ENCODE measurements around the gene MACC1. TPM values are rescaled to one million over a fixed set of nuclear protein-coding genes. Genes with fewer than 3 reads are reported as not detected.

MACC1 gene
- total and polyA plus RNA-seq, 2 donors (not counting 3 experiments of a cell fraction or from before 2014, with no cell fraction given), result not detected

DNA sequence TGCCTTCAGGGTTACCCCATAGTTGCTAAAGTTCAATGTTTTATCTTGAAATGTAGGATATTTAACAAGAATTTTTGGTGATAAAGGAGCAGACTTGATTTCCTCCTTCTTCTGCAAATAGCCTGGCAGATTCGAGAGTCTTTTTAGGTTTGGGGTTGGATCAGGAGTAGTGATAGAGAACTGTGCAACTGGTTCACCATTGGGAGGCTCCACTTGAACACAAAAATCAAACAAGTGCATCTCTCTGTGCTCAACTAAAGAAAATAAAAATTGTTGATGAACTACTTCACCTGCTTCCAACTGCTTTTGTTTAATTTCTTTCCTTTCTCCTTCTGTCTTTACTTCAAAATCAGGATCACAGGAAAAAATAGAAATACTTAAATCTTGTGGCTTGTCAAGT, 58.5 kb downstream of the MACC1 start:
- TF ChIP-seq, protein P1, sequence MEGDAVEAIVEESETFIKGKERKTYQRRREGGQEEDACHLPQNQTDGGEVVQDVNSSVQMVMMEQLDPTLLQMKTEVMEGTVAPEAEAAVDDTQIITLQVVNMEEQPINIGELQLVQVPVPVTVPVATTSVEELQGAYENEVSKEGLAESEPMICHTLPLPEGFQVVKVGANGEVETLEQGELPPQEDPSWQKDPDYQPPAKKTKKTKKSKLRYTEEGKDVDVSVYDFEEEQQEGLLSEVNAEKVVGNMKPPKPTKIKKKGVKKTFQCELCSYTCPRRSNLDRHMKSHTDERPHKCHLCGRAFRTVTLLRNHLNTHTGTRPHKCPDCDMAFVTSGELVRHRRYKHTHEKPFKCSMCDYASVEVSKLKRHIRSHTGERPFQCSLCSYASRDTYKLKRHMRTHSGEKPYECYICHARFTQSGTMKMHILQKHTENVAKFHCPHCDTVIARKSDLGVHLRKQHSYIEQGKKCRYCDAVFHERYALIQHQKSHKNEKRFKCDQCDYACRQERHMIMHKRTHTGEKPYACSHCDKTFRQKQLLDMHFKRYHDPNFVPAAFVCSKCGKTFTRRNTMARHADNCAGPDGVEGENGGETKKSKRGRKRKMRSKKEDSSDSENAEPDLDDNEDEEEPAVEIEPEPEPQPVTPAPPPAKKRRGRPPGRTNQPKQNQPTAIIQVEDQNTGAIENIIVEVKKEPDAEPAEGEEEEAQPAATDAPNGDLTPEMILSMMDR (IDR thresholded peaks at IDR 0.05; ENCODE audit: extremely low read depth in 1 of 2, insufficient read depth in 1 of 2, low read depth in 1 of 2, low read length in 2 of 2), result peak in 1 of 2 donors; percentile 18
- TF ChIP-seq JUN (IDR thresholded peaks at IDR 0.05; ENCODE audit: borderline replicate concordance, insufficient read depth, insufficient read length, low read depth), result no peak
- no peak for TF ChIP-seq POLR2AphosphoS5 (IDR thresholded peaks at IDR 0.05; ENCODE audit: insufficient read depth, low read depth, low read length)
- TF ChIP-seq MYC (IDR thresholded peaks at IDR 0.05; ENCODE audit: low read depth, low read length), result no peak
- TF ChIP-seq, protein P2, sequence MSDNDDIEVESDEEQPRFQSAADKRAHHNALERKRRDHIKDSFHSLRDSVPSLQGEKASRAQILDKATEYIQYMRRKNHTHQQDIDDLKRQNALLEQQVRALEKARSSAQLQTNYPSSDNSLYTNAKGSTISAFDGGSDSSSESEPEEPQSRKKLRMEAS (IDR thresholded peaks at IDR 0.05; ENCODE audit: insufficient read depth, insufficient read length), result no peak
- TF ChIP-seq EZH2 (IDR thresholded peaks at IDR 0.05; ENCODE audit: borderline replicate concordance, low read depth, low read length, severe bottlenecking), result no peak
- TF ChIP-seq FOS (IDR thresholded peaks at IDR 0.05; ENCODE audit: borderline replicate concordance, insufficient read depth, low read length), result no peak
- TF ChIP-seq POLR2A (IDR thresholded peaks at IDR 0.05; ENCODE audit: low read depth, low read length), result no peak
- no peak for TF ChIP-seq GATA2 (IDR thresholded peaks at IDR 0.05; ENCODE audit: insufficient read depth, insufficient read length, low read depth, low read length)
- H3K9me1 ChIP-seq (replicated peaks; ENCODE audit: control insufficient read depth, extremely low read depth, insufficient read depth, low read length), result no peaks in the 10 kb centered on the region
- no TSS peak for BruUV-seq (replicated peaks)
- no peaks in the 10 kb centered on the region for H3K79me2 ChIP-seq (ENCODE audit: control insufficient read depth, insufficient read depth, low read length)
- no peak overlapping the region for H3K4me2 ChIP-seq (ENCODE audit: insufficient read depth, low read length)
- DNase-seq (ENCODE audit: low read depth, low spot score), result peak; percentile 39
- H2AFZ ChIP-seq (ENCODE audit: low read depth, low read length), result peak overlapping the region; percentile 48
- no peaks in the 10 kb centered on the region for H3K27me3 ChIP-seq (ENCODE audit: control insufficient read depth in 2 of 2, insufficient read depth in 2 of 2, low read length in 2 of 2)
- peak; percentile 78 for FAIRE-seq
- H4K20me1 ChIP-seq (replicated peaks; ENCODE audit: control insufficient read depth, extremely low read depth, insufficient read depth, low read length), result no peaks in the 10 kb centered on the region
- CTCF ChIA-PET, result interaction anchor here (0.6 to 3.3 kb wide), 11 partner anchors 14 to 450 kb away, joined by 3 to 53 read pairs (median 5); partner anchors contain the start of gene POLR1F
- dilution Hi-C loops (cut with MboI; ENCODE audit: extremely low pct_ligation_motif_present, low sequenced_read_pairs) (no loop called here), intact Hi-C loops (cut with micrococcal nuclease) (loop anchor here (1.0 to 10.0 kb wide), 5 partner anchors 153 to 489 kb away; no protein-coding TSS in a partner anchor)
- no peak overlapping the region for H3K4me3 ChIP-seq (replicated peaks in 1 of 3; ENCODE audit: insufficient read depth in 1 of 3, low read depth in 1 of 3, low read length in 3 of 3)
- no peak overlapping the region for H3K9ac ChIP-seq (replicated peaks; ENCODE audit: extremely low read depth, insufficient read depth, low read length)
- POLR2A ChIA-PET, result no interaction called here
- H3K36me3 ChIP-seq (ENCODE audit: control insufficient read depth in 2 of 2, extremely low read depth in 1 of 2, insufficient read depth in 2 of 2, low read length in 2 of 2), result no peaks in the 10 kb centered on the region
- H3K9me3 ChIP-seq (replicated peaks; ENCODE audit: control insufficient read depth, insufficient read depth, low read length), result no peaks in the 10 kb centered on the region
- H3K27ac ChIP-seq (ENCODE audit: insufficient read depth, low read depth, low read length), result no peak overlapping the region
- H3K4me1 ChIP-seq (ENCODE audit: control insufficient read depth, extremely low read depth, insufficient read depth, low read length), result no peaks in the 10 kb centered on the region
